ENCODE measurements around the gene NAE1. TPM values are rescaled to one million over a fixed set of nuclear protein-coding genes. Genes with fewer than 3 reads are reported as not detected.

NAE1 gene
- total RNA-seq, 1 donor from 2014 or later: 65.0 TPM

- Mint-ChIP-seq H3K27ac (ENCODE audit: unreplicated experiment) (no peak overlapping the region), H3K27me3 (ENCODE audit: unreplicated experiment) (peaks cover 54% of the 10 kb centered on the region), H3K4me1 (ENCODE audit: unreplicated experiment) (peaks cover 24% of the 10 kb centered on the region), H3K4me3 (ENCODE audit: unreplicated experiment) (no peak overlapping the region), H3K9me3 (ENCODE audit: unreplicated experiment) (peaks cover 15% of the 10 kb centered on the region), H3K36me3 (ENCODE audit: unreplicated experiment) (peaks cover 5% of the 10 kb centered on the region)
- DNase-seq (ENCODE audit: extremely low spot score, unreplicated experiment): peak; percentile 59
- no peak for TF ChIP-seq CTCF (IDR thresholded peaks at IDR 0.05)
Measured at GRCh38 chr16:66840883-66841282, 10.1 kb upstream of the NAE1 start.

- H3K4me3 Mint-ChIP-seq (ENCODE audit: unreplicated experiment): no peak overlapping the region
- no peak for DNase-seq (ENCODE audit: extremely low spot score, unreplicated experiment)
- peaks cover 5% of the 10 kb centered on the region for H3K36me3 Mint-ChIP-seq (ENCODE audit: unreplicated experiment)
- TF ChIP-seq CTCF (IDR thresholded peaks at IDR 0.05): no peak
- H3K9me3 Mint-ChIP-seq (ENCODE audit: unreplicated experiment): peaks cover 15% of the 10 kb centered on the region
- peaks cover under 1% of the 10 kb centered on the region for H3K4me1 Mint-ChIP-seq (ENCODE audit: unreplicated experiment)
- peaks cover 33% of the 10 kb centered on the region for H3K27me3 Mint-ChIP-seq (ENCODE audit: unreplicated experiment)
- no peak overlapping the region for H3K27ac Mint-ChIP-seq (ENCODE audit: unreplicated experiment)
Measured at GRCh38 chr16:66834746-66835145, 4.0 kb upstream of the NAE1 start.

- Mint-ChIP-seq H3K27me3 (ENCODE audit: unreplicated experiment) (peaks cover 15% of the 10 kb centered on the region), H3K4me1 (ENCODE audit: unreplicated experiment) (peaks cover 10% of the 10 kb centered on the region), H3K36me3 (ENCODE audit: unreplicated experiment) (no peaks in the 10 kb centered on the region), H3K4me3 (ENCODE audit: unreplicated experiment) (no peak overlapping the region), H3K9me3 (ENCODE audit: unreplicated experiment) (no peaks in the 10 kb centered on the region), H3K27ac (ENCODE audit: unreplicated experiment) (no peak overlapping the region)
- no peak for DNase-seq (ENCODE audit: extremely low spot score, unreplicated experiment)
- TF ChIP-seq CTCF (IDR thresholded peaks at IDR 0.05): no peak
Measured at GRCh38 chr16:66832661-66833305, 2.0 kb upstream of the NAE1 start.

GRCh38 chr16:66832190-66832589 is 1.4 kb upstream of the NAE1 start:
- Mint-ChIP-seq H3K36me3 (ENCODE audit: unreplicated experiment) (no peaks in the 10 kb centered on the region), H3K27ac (ENCODE audit: unreplicated experiment) (no peak overlapping the region), H3K4me1 (ENCODE audit: unreplicated experiment) (peaks cover 10% of the 10 kb centered on the region), H3K9me3 (ENCODE audit: unreplicated experiment) (no peaks in the 10 kb centered on the region), H3K4me3 (ENCODE audit: unreplicated experiment) (no peak overlapping the region), H3K27me3 (ENCODE audit: unreplicated experiment) (peaks cover 10% of the 10 kb centered on the region)
- no peak for TF ChIP-seq CTCF (IDR thresholded peaks at IDR 0.05)
- peak; percentile 36 for DNase-seq (ENCODE audit: extremely low spot score, unreplicated experiment)

- peaks cover 2% of the 10 kb centered on the region for H3K4me1 Mint-ChIP-seq (ENCODE audit: unreplicated experiment)
- H3K9me3 Mint-ChIP-seq (ENCODE audit: unreplicated experiment): no peaks in the 10 kb centered on the region
- no peak for TF ChIP-seq CTCF (IDR thresholded peaks at IDR 0.05)
- peaks cover 34% of the 10 kb centered on the region for H3K36me3 Mint-ChIP-seq (ENCODE audit: unreplicated experiment)
- no peak overlapping the region for H3K4me3 Mint-ChIP-seq (ENCODE audit: unreplicated experiment)
- no peaks in the 10 kb centered on the region for H3K27me3 Mint-ChIP-seq (ENCODE audit: unreplicated experiment)
- no peak for DNase-seq (ENCODE audit: extremely low spot score, unreplicated experiment)
- no peak overlapping the region for H3K27ac Mint-ChIP-seq (ENCODE audit: unreplicated experiment)
Measured at GRCh38 chr16:66824006-66824405, 6.8 kb downstream of the NAE1 start.

Measured in osteocyte (in vitro differentiated cells).